Measurements from ENCODE around the gene GPR39.

Gene GPR39

GRCh38 chr2:132668987-132669907 is 252.6 kb downstream of the GPR39 start:
- DNase-seq, result peak in 16 of 56 donors; percentile 10 to 61 (median 32)

- DNase-seq, result peak in 45 of 56 donors; percentile 25 to 75 (median 52)
These were observed 253.4 kb downstream of the GPR39 start, which contains the start of gene LYPD1 for GRCh38 chr2:132669908-132670495. Gene LYPD1, minus strand, starts transcription at chr2:132670205. Its CDS starts 273 bp downstream, at chr2:132669932.

GRCh38 chr2:132670496-132671150 is 254.0 kb downstream of the GPR39 start:
- DNase-seq, result peak in 35 of 56 donors; percentile 25 to 75 (median 54)

GRCh38 chr2:132671151-132671835 is 254.7 kb downstream of the GPR39 start:
- DNase-seq, result peak in 9 of 56 donors; percentile 20 to 71 (median 46)

- no peak for DNase-seq
These were observed 260.4 kb downstream of the GPR39 start for GRCh38 chr2:132676999-132677398.

GRCh38 chr2:132677661-132678060 is 261.1 kb downstream of the GPR39 start:
- DNase-seq, result no peak

- DNase-seq, result no peak
These were observed 261.9 kb downstream of the GPR39 start for GRCh38 chr2:132678483-132678882.

GRCh38 chr2:132680544-132680943 is 263.9 kb downstream of the GPR39 start:
- no peak for DNase-seq

- DNase-seq, result no peak
These were observed 265.2 kb downstream of the GPR39 start for GRCh38 chr2:132681766-132682165.

- no peak for DNase-seq
These were observed 274.2 kb downstream of the GPR39 start for GRCh38 chr2:132690664-132691303.

GRCh38 chr2:132691556-132691955 is 275.0 kb downstream of the GPR39 start:
- no peak for DNase-seq

- no peak for DNase-seq
These were observed 276.2 kb downstream of the GPR39 start for GRCh38 chr2:132692816-132693215.

Data from nucleus accumbens (tissue), 56 donors.